Lung (tissue), 12 donors: ENCODE results near the gene EPB41L5. TPM values are rescaled to one million over a fixed set of nuclear protein-coding genes. Genes with fewer than 3 reads are reported as not detected.
A peak's percentile ranks its signal among the peaks of the same experiment; 100 is the strongest.

Experiments used
- ATAC-seq: fragments of 200-7000 bp; cut with Tn5 transposase; one replicate; pipeline ENCODE4 v1.9.1; 2020; ENCODE audit warnings: moderate number of reproducible peaks; ENCODE audit not compliant: insufficient read depth, low FRiP score
- DNase-seq, 3 donors: peaks; one replicate each; pipeline ENCODE4 v3.0.0-alpha.2; 2013 to 2017
- H3K27ac ChIP-seq, 2 donors: one replicate each; pipeline ENCODE4 v1.5.1; 2013; ENCODE audit warnings: mild to moderate bottlenecking in 2 of 2, moderate library complexity in 2 of 2, control low read depth in 1 of 2, inconsistent platforms in 1 of 2, low read depth in 1 of 2, low read length in 1 of 2
- H3K27me3 ChIP-seq, 3 donors: one replicate each; pipeline ENCODE4 v1.5.1; 2013; ENCODE audit warnings: low read length in 2 of 3; ENCODE audit not compliant: control insufficient read depth in 3 of 3, insufficient read depth in 3 of 3
- H3K36me3 ChIP-seq, 4 donors: one replicate each; pipeline ENCODE4 v1.5.1; 2013; ENCODE audit warnings: low read length in 4 of 4, mild to moderate bottlenecking in 1 of 4, moderate library complexity in 1 of 4; ENCODE audit not compliant: control insufficient read depth in 4 of 4, insufficient read depth in 4 of 4
- H3K4me1 ChIP-seq, 5 donors: one replicate each; pipeline ENCODE4 v1.5.1; 2013; ENCODE audit warnings: low read length in 5 of 5, mild to moderate bottlenecking in 2 of 5, moderate library complexity in 1 of 5; ENCODE audit not compliant: control insufficient read depth in 5 of 5, insufficient read depth in 5 of 5
- H3K4me3 ChIP-seq: one replicate; pipeline ENCODE4 v1.5.1; 2013; ENCODE audit warnings: mild to moderate bottlenecking, control low read depth, moderate library complexity
- H3K9ac ChIP-seq, 2 donors: one replicate each; pipeline ENCODE4 v1.5.1; 2013; ENCODE audit warnings: low read length in 2 of 2, control low read depth in 1 of 2; ENCODE audit not compliant: insufficient read depth in 1 of 2
- H3K9me3 ChIP-seq, 4 donors: one replicate each; pipeline ENCODE4 v1.5.1; 2013; ENCODE audit warnings: low read length in 3 of 4, mild to moderate bottlenecking in 1 of 4, moderate library complexity in 1 of 4; ENCODE audit not compliant: control insufficient read depth in 4 of 4, insufficient read depth in 3 of 4
- CTCF ChIP-seq: IDR thresholded peaks from 2 replicates; pipeline ENCODE4 v1.5.1; 2012; ENCODE audit warnings: mild to moderate bottlenecking; ENCODE audit errors: control extremely low read depth, extremely low read depth
- WGBS, 2 donors: extraction: QIAGEN DNeasy Blood & Tissue Kit; methylation state at CpG; one replicate each; pipeline ENCODE4 v1.1.7; 2013; 5-methylcytosine and 5-hydroxymethylcytosine counted together
- polyA plus RNA-seq, 2 donors: library from polyadenylated mRNA; stranded (reverse); fragments of 200-250 nt; gene quantifications; one replicate each; pipeline ENCODE4 v1.2.1, GENCODE V29; 2013
- total RNA-seq, 2 donors: library from RNA; depleted of rRNA in 1 of 2; stranded (reverse); fragments of >200 nt in 1 of 2; gene quantifications; one replicate each; pipeline ENCODE4 v1.2.1, GENCODE V29; 2014 to 2021
- donor health status: control.
- donor health status: control.
- donor health status: Bipolar disorder and iron deficiency.
- donor health status: healthy.
- donor health status: DM: yes; HTN: yes; CAD: no.

EPB41L5 gene
- total and polyA plus RNA-seq, 4 donors: 14.7 to 101 (median 31.3) TPM

GRCh38 chr2:120109186-120110061 is 96.5 kb downstream of the EPB41L5 start:
- Histone ChIP-seq H3K4me1 (peaks cover 0 to 17% (median 5%) of the 10 kb centered on the region in 5 donors), H3K27ac (no peak overlapping the region), H3K4me3 (no peak overlapping the region), H3K9me3 (peaks cover 0 to 3% (median 0%) of the 10 kb centered on the region in 4 donors), H3K9ac (no peak overlapping the region), H3K36me3 (peaks cover 0 to 18% (median 2%) of the 10 kb centered on the region in 4 donors), H3K27me3 (no peaks in the 10 kb centered on the region)
- ATAC-seq (peak; percentile 44), DNase-seq (peak in 2 of 3 donors; percentile 44 to 56)
- WGBS, 2 donors: 41 to 60% methylated on average over 3 of the region's 3 CpGs
- peak; percentile 23 for TF ChIP-seq CTCF

- no peaks in the 10 kb centered on the region for H3K27me3 ChIP-seq
- no peak overlapping the region for H3K27ac ChIP-seq
- H3K4me1 ChIP-seq: peaks cover 0 to 17% (median 5%) of the 10 kb centered on the region in 5 donors
- 91 to 92% methylated on average over 3 of the region's 3 CpGs for WGBS, 2 donors
- no peak for DNase-seq
- no peak overlapping the region for H3K4me3 ChIP-seq
- peaks cover 0 to 3% (median 0%) of the 10 kb centered on the region in 4 donors for H3K9me3 ChIP-seq
- peaks cover 0 to 13% (median 2%) of the 10 kb centered on the region in 4 donors for H3K36me3 ChIP-seq
- no peak for ATAC-seq
- H3K9ac ChIP-seq: no peak overlapping the region
- TF ChIP-seq CTCF: no peak
Observed at GRCh38 chr2:120110062-120110362, 97.1 kb downstream of the EPB41L5 start.

- DNase-seq (no peak), ATAC-seq (peak; percentile 45)
Observed at GRCh38 chr2:120110507-120110906, 97.6 kb downstream of the EPB41L5 start.

More at GRCh38 chr2:120110507-120110906, 97.6 kb downstream of the EPB41L5 start:
- Histone ChIP-seq H3K27me3 (no peaks in the 10 kb centered on the region), H3K36me3 (peaks cover 0 to 11% (median 2%) of the 10 kb centered on the region in 4 donors), H3K4me3 (no peak overlapping the region), H3K27ac (no peak overlapping the region), H3K9ac (no peak overlapping the region), H3K4me1 (peaks cover 0 to 17% (median 5%) of the 10 kb centered on the region in 5 donors), H3K9me3 (peaks cover 0 to 3% (median 0%) of the 10 kb centered on the region in 4 donors)
- WGBS, 2 donors: 42 to 60% methylated on average over 6 of the region's 6 CpGs
- TF ChIP-seq CTCF: no peak
